Dermis microvascular lymphatic vessel endothelial cell (primary cell): Measurements from ENCODE around the gene WDR74. TPM values are rescaled to one million over a fixed set of nuclear protein-coding genes. Genes with fewer than 3 reads are reported as not detected.
A peak's percentile ranks its signal among the peaks of the same experiment; 100 is the strongest.

Experiments
- DNase-seq, 2 donors: peaks; one replicate each; pipeline versions ENCODE4 v3.0.0 to v3.0.0-alpha.2; 2010; ENCODE audit warnings: low read depth in 2 of 2
- total RNA-seq: library from RNA; depleted of rRNA; stranded (reverse); fragments of >200 nt; gene quantifications from 2 replicates; pipeline ENCODE4 v1.2.1, GENCODE V29; 2014

Gene WDR74
- total RNA-seq, 1 donor from 2014 or later: 79.2 TPM

GRCh38 chr11:62796281-62796680 lies 43.1 kb downstream of the WDR74 start:
- DNase-seq: no peak

- no peak for DNase-seq
Observed at GRCh38 chr11:62794201-62794775, 45.1 kb downstream of the WDR74 start.

GRCh38 chr11:62792202-62792575 lies 47.2 kb downstream of the WDR74 start:
- DNase-seq: no peak

GRCh38 chr11:62791501-62792201 lies 47.7 kb downstream of the WDR74 start, which contains the start of gene TMEM223:
TMEM223 (minus strand) TSS chr11:62792006; CDS start chr11:62791994, 12 bp downstream.
- peak in 1 of 2 donors; percentile 78 for DNase-seq

- no peak for DNase-seq
Observed at GRCh38 chr11:62789576-62789975, 49.8 kb downstream of the WDR74 start.

GRCh38 chr11:62788991-62789390 lies 50.4 kb downstream of the WDR74 start:
- no peak for DNase-seq

GRCh38 chr11:62787005-62787759 lies 52.2 kb downstream of the WDR74 start, which contains the start of gene TMEM179B:
TMEM179B (plus strand) TSS chr11:62787402; CDS start chr11:62787432, 30 bp downstream.
- peak; percentile 93 to 99 for DNase-seq

GRCh38 chr11:62786318-62787004 lies 52.9 kb downstream of the WDR74 start:
- peak; percentile 54 to 83 for DNase-seq

Other genes with a start within 250 kb of the WDR74 start
- gene TUT1, start 248.1 kb downstream of the WDR74 start, total RNA-seq: 8.9 and 11.0 TPM in 2 replicates
- 185 and 204 TPM in 2 replicates for gene MTA2, start 237.7 kb downstream of the WDR74 start, total RNA-seq
- gene EML3, start 226.8 kb downstream of the WDR74 start, total RNA-seq: 23.7 and 35.1 TPM in 2 replicates
- 2.9 and 3.3 TPM in 2 replicates for gene ROM1, start 226.3 kb downstream of the WDR74 start, total RNA-seq
- 13.9 and 19.3 TPM in 2 replicates for gene B3GAT3, start 217.6 kb downstream of the WDR74 start, total RNA-seq
- 204 and 246 TPM in 2 replicates for gene GANAB, start 193.0 kb downstream of the WDR74 start, total RNA-seq
- gene INTS5, start 186.3 kb downstream of the WDR74 start, total RNA-seq: 15.8 and 22.6 TPM in 2 replicates
- gene C11orf98, start 174.4 kb downstream of the WDR74 start, total RNA-seq: 23.3 and 24.4 TPM in 2 replicates
- 4.8 and 4.9 TPM in 2 replicates for gene CSKMT, start 174.3 kb downstream of the WDR74 start, total RNA-seq
- gene UQCC3, start 167.9 kb downstream of the WDR74 start, total RNA-seq: 5.6 and 9.9 TPM in 2 replicates
- gene LBHD1, start 167.3 kb downstream of the WDR74 start, total RNA-seq: 1.5 and 1.8 TPM in 2 replicates
- gene UBXN1, start 160.5 kb downstream of the WDR74 start, total RNA-seq: 102 and 148 TPM in 2 replicates
- 0.38 and 0.51 TPM in 2 replicates for gene LRRN4CL, start 150.1 kb downstream of the WDR74 start, total RNA-seq
- 23.5 and 26.0 TPM in 2 replicates for gene BSCL2, start 132.2 kb downstream of the WDR74 start, total RNA-seq
- gene GNG3, start 131.9 kb downstream of the WDR74 start, total RNA-seq: not detected in 2 replicates
- gene HNRNPUL2, start 112.1 kb downstream of the WDR74 start, total RNA-seq: 7.6 and 11.0 TPM in 2 replicates
- gene TTC9C, start 111.1 kb downstream of the WDR74 start, total RNA-seq: 28.8 and 32.3 TPM in 2 replicates
- gene ZBTB3, start 85.4 kb downstream of the WDR74 start, total RNA-seq: 9.0 and 11.6 TPM in 2 replicates
- 65.0 and 67.8 TPM in 2 replicates for gene POLR2G, start 78.0 kb downstream of the WDR74 start, total RNA-seq
- gene TAF6L, start 68.2 kb downstream of the WDR74 start, total RNA-seq: 23.9 and 37.4 TPM in 2 replicates
- gene TMEM179B, start 52.2 kb downstream of the WDR74 start, total RNA-seq: 20.2 and 30.2 TPM in 2 replicates
- 10.4 and 12.0 TPM in 2 replicates for gene TMEM223, start 47.6 kb downstream of the WDR74 start, total RNA-seq
- 9.5 and 18.1 TPM in 2 replicates for gene NXF1, start 34.1 kb downstream of the WDR74 start, total RNA-seq
- gene STX5, start 7.5 kb downstream of the WDR74 start, total RNA-seq: 31.6 and 44.9 TPM in 2 replicates
- gene TEX54, start 6.7 kb downstream of the WDR74 start, total RNA-seq: not detected in 2 replicates
- 48.4 and 51.1 TPM in 2 replicates for gene SLC3A2, start 41.3 kb upstream of the WDR74 start, total RNA-seq
- gene CHRM1, start 81.8 kb upstream of the WDR74 start, total RNA-seq: not detected in 2 replicates
- not detected in 2 replicates for gene SLC22A6, start 145.4 kb upstream of the WDR74 start, total RNA-seq
- not detected in 2 replicates for gene SLC22A8, start 176.3 kb upstream of the WDR74 start, total RNA-seq